Fibroblast of peridontal ligament (primary cell): ENCODE results near the gene GRIN2C.

Source experiments
- DNase-seq: peaks from one replicate; pipeline ENCODE4 v3.0.0-alpha.2; 2010; ENCODE audit errors: extremely low read depth

The GRIN2C gene

DNA sequence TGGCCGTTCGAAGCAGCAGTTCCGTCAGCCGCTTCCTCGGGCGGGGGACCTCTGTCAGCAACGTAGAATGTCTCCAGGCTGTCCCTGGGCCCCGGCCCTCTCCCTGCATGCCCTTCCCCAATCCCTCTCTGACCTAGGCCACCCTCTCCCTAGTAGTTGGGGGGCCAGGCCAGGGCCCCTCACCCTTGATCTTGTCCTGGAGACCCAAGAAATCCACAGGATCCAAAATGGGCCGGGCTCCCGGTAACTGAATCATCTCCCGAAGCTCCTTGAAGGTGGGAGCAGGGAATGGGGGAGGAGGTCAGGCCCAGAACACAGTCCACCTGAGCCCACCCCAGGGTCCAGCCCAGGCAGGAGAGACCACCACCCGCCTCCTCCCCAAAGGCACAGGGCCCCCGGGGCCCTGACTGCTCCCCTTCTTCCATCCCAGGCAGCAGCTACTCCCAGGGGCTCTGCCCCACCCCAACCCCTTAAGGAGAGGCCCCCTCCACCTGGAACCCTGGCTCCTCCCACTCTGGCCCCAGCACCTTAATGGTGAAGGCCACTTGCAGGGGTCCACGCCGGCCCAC is 4.7 kb upstream of the GRIN2C start:
- no peak for DNase-seq

DNA sequence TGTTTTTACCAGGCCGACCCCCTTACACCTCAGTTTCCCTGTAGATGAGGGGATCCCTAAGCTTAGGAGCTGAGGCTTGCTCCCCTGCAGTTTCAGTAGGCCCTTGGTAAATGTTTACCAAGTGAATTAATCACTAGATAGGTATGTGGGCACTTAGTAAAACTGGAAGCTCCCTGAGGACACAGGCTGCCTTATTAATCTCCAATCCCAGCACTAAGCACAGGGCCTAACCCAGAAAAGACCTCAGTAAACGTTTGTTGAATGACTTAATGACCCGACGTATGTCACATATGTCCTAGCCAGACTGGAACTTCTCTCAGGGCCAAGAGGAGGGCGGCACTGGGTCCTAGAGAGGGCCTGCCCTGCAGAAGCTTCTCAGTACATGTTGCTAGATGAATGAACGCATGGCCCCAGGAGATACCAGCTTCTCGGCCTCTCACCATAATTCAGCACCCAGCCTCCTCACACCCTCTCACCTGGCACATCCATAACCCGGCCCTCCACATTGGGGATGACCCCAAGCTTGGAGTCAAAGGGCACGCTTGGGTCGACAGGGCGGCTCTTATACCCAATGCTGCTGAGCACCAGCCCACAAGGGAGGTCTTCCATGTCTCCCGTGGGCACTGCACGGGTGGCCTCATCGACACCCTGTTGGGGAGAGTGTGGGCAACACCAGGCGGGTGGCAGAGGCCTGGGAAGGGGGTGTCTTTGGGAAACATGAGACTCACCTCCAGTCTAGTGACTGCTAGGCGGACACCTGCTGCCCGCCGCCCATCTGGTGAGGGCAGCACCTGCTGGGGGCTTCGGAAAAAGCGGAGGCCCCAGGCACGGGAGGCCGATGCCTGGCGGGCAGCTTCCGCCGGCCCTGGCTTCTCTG is 4.0 kb upstream of the GRIN2C start:
- DNase-seq, result no peak

DNA sequence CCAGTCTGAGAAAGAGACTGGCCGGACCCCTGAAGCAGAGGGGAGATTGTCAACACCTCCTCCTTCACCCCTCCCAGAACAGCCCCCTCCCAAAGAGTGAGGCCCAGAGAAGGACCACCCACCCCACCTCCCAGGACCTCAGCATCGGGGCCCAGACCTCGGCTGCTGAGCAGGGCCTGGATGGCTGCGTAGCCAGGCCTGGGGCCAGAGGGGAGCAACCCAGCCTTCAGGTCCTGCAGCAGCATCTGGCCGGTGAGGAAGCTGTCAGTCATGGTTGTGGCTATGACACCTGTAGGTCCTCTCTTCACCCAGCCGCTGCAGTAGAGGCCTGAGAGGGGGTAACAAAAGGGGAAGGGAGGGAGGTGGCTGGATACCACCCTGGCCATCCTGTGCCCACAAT is 3.2 kb upstream of the GRIN2C start:
- no peak for DNase-seq

DNA sequence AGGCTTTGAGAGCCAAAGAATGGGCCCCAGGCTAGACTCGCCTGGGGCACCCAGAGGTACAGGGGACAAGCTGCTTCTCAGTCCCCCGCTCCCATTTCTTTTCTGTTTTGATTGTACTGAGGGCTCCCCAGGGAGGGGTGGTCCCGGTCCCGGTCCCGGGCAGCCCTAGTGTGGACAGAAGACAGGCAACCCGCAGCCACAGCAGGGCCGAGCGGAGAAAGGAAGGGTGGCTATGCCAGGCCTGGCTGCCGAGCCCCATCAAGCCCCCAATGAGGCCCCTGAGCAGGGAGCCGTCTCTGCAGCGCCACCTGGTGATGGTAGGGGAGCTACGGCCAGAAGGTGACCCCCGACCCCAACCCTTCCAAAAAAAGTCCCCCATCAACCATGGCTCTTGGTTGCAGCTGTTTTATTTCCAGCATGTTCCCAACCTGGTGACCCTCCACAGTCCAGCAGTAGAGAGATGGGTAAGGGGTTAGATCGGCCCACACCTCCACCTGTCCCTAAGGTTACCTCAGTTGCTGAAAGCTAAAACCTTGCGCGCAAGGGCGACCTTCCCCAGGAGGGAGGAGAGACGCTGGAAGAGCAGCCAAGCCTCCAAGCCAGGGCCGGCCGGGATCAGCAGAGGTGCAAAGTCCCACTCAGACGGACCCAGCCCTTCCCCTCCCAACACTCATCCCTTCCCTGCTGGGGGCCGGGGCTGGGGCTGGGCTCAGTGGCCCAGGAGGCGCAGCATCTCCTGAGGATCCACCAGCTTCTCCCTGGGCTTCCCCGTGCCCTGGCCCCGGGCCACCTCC is 2.6 kb upstream of the GRIN2C start:
- peak; percentile 11 for DNase-seq

DNA sequence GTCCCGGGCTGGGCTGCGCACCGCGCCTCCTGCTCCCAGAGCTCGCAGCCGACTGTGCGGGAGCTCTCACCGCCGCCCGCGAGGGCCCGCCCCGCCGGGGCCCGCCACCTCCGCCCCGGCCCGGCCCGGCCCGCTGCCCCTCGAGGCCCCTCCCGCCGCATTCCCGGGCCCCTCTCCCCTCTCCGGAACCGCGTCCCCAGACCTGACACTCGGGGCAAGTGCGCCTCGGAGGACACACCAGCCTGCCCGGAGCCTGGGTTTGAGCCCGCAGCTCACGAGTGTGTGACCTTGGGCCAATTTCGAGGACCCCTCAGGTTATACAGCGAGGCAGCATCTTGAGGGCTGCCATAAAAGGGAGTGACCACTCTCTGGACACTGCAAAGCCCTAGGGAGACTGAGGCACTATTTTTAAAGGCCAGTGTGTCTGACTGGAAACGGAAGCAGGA is 2.0 kb upstream of the GRIN2C start:
- DNase-seq, result no peak

DNA sequence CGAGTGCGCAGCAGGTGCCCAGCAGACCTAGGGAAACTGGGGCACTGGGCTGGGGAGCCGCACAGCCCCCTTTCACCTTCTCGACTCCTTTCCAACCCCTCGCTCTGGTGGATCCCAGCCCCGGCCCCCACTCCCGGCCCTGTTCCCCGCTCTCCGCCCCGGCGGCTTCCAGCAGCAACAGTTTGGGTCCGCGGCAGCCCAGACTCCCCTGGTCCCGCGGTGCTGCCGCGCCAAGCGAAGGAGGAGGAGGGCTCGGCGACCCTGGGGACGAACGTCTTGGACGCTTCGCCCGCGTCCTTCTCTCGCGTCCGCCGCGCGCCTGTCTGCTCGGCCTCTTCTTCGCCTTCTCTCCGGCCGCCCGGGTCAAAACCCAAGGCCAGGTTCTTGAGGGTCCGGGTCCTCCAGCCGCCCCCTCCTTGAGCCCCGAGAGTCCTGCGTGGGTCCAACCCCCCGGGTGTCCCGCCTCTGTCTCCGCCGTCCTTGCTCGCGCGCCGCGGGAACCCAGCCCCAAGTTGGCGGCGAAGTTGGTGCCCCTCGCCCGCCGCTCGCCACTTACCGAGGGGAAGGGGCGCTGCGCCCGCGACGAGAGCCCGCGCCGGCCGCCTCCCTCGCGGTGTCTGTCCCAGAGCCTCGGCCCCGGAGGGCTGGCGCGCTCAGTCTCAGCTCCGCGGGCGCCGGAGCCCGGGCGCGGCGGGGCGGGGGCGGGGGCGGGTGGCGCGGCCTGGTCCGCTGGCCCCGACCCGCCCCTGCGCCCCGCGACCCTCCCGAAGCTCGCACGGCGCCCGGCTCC is 1.4 kb upstream of the GRIN2C start:
- no peak for DNase-seq

DNA sequence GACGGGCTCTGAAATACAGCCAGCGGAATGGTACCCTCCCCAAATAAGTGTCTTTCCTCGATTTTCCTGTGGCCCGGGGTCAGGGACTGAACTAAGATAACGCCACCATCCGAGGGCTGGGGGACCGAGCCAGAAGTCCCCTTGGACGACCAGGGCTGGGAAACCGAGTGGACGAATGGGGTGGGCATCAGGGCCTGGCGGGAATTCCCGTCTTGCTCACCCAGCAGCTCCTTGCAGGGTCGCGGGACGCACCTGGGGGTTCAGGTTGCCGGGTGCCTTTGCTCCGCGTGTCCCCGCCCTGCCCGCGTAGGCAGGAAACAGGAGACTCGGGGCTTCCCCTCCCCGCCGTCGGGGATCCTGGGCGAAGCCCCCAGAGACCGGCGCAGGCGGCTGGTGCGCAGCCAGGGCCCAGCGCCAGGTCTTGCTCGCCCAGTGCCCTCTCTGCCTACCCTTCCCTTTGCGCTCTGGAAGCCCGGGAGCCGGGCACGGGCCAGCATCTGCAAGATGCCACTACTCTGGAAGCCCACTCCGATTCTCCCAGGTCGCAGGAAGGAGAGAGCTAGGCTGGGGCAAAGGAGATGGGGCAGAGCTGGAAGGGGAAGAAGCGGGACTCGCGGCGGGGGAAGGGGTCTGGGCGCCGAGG is 665 bp upstream of the GRIN2C start:
- no peak for DNase-seq

DNA sequence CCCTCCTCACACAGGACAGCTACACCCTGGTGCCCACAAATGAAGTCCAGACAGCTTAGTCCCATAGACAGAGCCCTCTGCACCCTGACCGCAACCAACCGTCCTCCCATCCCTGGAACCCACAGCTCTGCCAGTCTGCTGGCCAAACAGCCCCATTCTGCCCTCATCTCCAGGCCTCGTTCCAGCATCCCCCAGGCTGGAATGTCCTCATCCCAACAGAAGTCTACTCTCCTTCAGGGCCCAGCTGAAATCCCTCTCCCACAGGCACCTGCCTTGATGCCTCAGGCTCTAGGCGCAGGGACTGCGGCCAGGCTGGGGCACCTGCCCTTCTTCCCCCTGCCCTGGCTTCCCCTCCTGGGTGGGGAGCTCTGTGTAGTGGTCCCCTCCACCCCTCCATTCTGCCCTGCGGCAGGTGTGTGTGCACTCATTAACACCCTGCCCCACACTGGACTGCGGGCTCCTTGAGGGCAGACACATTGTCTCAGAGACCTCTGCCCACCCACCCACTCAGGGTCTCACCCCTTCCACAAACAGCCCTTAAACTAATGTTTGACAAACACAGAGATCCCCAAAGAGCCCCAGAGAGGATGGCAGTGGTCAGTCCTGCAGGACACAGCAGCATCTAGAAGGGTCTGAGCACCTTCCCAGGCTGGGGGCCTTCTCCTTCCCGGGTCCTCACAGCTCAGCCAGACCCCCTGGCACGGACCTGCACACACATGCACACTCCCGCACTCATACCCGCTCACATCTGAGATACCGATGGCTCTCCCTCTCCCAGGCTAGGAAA is 820 bp downstream of the GRIN2C start:
- DNase-seq, result no peak

DNA sequence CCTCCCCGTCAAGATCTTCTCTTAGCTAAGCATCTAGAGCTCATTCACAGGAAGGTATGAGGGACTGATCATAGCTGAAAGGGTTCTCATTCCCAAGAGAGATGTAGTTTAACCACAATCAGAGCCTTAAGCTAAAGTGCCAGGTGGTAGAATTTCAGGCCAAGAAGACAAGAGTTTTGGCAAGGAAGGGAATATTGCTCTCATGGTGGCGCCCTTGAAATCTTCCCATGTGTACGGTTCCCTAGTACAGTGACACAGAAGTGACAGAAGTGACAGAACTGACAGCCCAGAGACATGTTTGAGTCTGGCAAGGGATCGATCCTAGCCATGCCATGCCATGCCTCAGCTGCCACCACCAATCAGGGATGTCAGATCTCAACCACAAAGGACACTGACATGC is 2.5 kb downstream of the GRIN2C start:
- no peak for DNase-seq

DNA sequence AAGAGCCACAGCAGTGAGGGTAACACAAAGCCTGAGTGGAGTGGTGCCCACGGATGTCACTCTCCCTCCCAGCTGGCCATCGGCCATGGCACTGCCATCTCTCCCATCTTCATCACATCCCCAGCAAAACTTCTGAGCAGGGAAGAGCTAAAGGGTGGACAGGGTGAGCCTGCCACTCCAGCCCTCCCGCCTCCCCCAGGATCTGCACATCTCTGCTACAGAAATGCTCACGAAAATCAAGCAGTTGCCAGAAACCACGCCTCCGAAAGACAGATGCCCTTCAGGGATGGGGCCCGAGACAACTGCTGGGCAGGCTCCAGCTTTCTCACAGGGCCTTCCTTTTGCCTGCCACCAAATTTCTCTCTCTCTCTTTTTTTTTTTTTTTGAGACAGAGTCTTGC is 3.6 kb downstream of the GRIN2C start:
- DNase-seq, result no peak

DNA sequence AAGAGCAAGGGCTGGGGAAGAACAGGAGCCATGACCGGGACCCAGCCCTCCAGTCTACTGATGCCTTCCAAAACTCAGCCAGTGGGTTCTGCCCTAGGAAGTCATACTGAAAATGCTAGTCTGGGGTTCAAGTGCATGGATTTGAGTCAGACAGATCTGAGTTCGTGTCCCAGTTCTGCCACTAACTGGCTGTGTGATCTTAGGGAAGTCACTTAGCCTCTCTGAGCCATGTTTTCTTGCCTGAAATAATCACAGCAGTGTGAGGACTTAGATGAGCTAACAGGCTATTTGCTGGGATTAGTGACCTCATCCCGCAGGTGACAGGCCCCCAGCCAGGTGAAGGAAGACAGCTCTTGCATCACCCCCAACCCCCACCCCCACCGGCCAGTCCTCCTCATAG is 4.4 kb downstream of the GRIN2C start:
- DNase-seq, result no peak

DNA sequence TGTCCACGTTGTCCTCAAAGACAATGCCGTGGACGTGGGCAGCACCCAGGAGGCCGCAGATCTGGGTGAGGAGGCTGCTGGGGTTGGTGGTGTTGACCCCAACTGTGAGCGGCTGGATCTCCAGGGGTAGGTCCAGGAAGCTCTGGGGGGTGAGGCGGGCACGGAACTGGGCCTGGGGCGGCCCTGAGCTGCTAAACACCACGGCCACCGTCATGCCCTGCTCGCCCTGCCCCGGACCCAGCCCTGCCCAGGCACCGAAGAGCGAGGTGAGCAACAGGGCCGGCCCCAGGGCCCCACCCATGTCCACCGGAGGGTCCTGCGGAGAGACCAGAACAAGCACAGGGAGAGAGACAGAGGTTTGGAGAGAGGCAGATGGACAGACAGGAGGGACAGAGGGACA is 4.9 kb downstream of the GRIN2C start:
- no peak for DNase-seq

DNA sequence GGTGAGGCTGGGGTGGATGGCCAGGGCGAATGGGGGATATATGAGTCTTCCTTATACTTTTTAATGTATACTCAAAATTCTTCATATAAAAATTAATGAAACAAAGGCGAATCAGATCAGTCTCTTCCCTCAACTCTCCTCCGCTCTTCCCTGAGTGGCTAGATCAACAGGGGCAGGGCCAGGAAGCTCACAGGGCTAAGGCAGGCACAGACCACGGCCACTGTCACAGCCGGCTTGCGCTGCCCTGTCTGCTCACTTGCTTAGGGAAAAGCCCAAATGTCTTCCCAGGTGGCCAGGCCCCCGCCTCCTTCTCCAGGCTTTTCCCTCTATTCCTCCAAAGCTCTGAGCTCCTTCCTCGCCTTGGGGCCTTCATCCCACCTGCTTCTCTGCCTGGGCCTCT is 6.0 kb downstream of the GRIN2C start:
- DNase-seq, result no peak

DNA sequence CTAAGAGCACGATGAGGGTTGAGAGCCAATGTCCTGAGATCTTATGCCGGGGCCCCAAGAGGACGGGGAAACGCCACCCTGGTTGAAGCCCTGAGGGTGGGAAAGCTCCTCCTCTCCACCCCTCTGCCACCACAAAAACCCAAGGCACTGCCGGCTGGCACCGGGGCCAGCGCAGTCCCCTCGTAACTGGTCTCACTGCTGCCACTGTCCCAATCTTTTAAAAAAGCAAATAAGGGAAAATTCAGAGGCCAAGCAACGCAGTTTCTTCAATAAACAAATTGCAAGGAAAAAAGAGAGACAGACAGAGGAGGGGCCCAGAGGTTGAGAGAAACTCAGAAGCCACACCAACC is 6.7 kb downstream of the GRIN2C start:
- DNase-seq, result no peak

DNA sequence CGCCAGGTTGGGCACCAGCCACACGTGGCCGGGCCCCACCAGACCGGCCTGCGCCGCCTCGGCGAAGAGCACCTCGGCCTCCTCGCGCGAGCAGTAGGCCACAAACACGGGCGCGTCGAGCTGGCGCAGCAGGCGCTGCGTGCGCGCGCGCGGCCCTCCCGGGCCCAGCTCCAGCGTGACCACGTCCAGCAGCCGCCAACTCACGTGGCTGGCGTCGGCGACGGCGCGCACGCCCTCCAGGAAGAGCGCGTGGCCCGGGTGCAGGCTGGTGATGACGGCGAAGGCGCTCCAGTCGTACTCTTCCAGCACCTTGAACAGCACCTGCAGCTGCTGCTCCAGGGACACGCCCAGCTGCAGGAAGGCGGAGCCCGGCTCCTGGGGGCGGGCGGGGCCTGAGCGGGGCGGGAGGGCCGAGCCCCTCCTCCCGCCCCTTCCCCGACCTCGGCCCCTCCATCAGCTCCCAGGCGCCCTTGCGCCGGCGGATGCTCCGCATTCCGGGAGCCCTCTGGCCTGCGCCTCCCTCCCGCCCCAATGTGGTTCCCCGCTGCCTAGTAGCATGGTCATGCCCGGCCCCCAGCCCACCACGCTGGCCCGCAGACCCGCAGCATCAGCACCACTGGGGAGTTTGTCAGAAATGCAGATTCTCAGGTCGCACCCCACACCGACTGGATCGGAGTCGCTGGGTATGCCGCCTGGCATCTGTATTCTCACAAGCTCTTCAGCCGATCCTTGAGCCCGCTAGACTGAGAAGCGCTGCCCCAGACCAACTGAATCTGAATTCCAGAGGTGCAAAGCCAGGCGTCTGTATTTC is 7.2 kb downstream of the GRIN2C start:
- DNase-seq, result no peak

DNA sequence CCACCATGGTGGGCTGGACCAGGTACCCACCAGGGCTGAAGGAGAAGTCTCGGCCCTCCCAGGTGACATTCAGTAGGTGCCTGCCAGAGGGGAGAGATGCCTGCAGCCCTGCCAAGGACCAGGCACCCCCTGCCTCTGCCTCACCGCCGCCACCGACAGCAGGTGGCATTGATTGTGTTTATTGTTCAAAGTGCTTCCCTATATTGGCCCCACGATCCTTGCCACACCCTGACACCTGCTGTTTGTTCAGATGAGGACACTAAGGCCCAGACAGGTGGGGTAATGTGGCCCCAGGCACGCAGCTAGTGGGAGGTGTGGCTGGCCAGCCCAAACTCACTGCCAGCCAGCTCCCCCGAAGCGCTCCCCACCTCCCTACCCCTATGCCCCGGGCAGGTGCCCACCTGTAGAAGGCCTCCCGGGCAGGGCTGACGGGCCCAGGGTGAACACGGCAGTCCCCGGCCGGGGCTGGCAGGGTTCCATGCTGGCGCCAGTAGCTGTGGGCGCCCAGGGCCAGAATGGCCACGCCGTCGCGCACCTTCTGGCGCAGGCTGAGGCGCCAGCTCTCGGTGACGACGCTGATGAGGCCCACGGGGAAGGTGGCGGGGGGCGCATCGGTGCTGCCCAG is 8.0 kb downstream of the GRIN2C start:
- DNase-seq, result no peak

DNA sequence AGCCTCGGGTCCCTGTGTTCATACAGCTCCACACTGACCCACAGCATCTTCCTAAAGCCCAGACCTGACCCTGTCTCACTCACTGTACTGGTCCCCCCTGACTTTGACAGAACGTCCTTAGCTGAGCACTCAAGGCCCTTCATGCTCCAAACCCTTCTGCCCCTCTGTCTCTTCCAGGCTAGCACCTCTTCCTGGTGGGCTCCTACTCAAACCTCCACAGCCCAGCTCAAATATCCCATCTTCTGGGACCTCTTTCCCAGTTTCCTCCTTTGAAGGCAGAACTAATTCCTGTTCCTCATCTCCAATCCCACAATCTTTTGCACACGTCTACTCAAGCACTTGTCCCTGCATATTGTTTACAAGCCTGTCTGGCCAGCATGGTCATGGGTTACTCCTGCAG is 8.8 kb downstream of the GRIN2C start:
- DNase-seq, result no peak

DNA sequence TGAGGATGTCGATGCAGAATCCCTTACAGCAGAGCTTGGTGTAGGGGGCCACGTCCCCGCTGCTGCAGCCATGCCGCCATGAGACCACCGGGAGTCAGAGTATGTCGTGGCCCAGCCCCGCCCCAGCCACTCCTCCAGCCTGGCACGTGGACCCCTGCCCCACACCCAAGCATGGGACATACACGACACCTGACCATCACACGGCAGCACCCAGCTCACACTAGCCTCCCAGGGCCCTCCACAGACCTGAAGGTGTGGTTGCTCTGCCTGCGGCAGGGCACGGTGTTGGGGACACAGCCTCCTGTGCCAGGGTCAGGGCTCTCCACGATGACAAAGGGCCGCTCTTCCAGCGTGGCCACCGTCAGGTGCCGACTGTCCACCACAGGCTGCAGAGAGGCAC is 9.4 kb downstream of the GRIN2C start:
- DNase-seq, result no peak

DNA sequence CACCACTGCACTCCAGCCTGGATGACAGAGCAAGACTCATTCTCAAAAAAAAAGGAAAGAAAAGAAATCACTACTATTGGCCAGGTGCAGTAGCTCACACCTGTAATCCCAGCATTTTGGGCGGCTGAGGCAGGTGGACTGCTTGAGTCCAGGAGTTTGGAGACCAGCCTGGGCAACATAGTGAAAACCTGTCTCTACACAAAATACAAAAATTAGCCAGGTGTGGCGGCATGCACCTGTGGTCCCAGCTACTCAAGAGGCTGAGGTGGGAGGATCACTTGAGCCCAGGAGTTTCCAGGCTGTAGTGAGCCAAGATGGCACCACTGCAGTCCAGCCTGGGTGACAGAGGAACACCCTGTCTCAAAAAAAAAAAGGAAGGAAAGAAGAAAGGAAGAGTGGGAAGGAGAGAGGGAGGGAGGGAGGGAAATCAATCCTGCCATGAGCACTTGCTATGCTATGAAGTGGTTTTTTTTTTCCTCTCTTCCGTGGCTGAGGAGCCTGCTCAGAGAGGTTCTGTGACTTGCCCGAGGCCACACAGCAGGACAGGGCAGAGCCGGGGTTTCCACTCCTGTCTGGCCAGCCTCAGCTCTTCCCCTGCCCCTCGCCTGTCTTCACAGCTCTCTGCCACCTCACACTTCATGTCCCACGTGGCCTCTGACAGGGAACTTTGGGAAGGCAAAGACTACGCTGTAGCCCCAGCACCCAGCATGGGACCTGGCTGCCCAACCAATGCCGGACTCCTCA is 10.9 kb downstream of the GRIN2C start:
- no peak for DNase-seq
